HepG2 (cell line): Measurements from ENCODE around the gene ANGPTL2. TPM values are rescaled to one million over a fixed set of nuclear protein-coding genes. Genes with fewer than 3 reads are reported as not detected.

Experiments
- CEBPB ChIP-seq: IDR thresholded peaks from 2 replicates; pipeline ENCODE4 v1.6.1; 2011; ENCODE audit warnings: low read depth, low read length, improper control_type of control experiment, borderline replicate concordance
- HCFC1 ChIP-seq: fragments of 150-350 bp; IDR thresholded peaks from 2 replicates; pipeline ENCODE4 v1.6.1; 2014; ENCODE audit warnings: low read depth, low read length
- MAFF ChIP-seq: IDR thresholded peaks from 2 replicates; pipeline ENCODE4 v1.6.1; 2011; ENCODE audit warnings: low read depth, low read length, improper control_type of control experiment
- POLR2AphosphoS2 ChIP-seq: IDR thresholded peaks from 2 replicates; pipeline ENCODE4 v1.6.1; 2011; ENCODE audit warnings: low read depth, low read length, improper control_type of control experiment
- ZFY ChIP-seq: sonication (generic); formaldehyde crosslinking; IDR thresholded peaks from 2 replicates; pipeline ENCODE4 v1.4.0; 2020; ENCODE audit warnings: missing genetic modification reagents
- ZHX1 ChIP-seq: sonication (generic); formaldehyde crosslinking; IDR thresholded peaks from 2 replicates; pipeline ENCODE4 v1.8.1; 2022; ENCODE audit warnings: low read depth, mild to moderate bottlenecking, missing genetic modification reagents
- ZNF282 ChIP-seq: fragments of 450-650 bp; IDR thresholded peaks from 2 replicates; pipeline ENCODE4 v1.6.1; 2018; ENCODE audit not compliant: partially characterized antibody
- ZNF362 ChIP-seq: sonication (generic); formaldehyde crosslinking; IDR thresholded peaks from 2 replicates; pipeline ENCODE4 v1.4.0; 2020; ENCODE audit warnings: missing genetic modification reagents, mild to moderate bottlenecking, borderline replicate concordance
- polyA plus RNA-seq, 8 experiments: library from polyadenylated mRNA; depleted of rRNA in 3 of 8; stranded (reverse) in 7 of 8; unstranded in 1 of 8; fragments of >200 nt; fragmentation: Illumina TruSeq in 4 of 8; extraction: Trizol in 4 of 8; gene quantifications; 2 replicates each; pipeline versions ENCODE4 v1.2.1 to v1.2.3, GENCODE V29; 2011 to 2016; ENCODE audit warnings: low read depth in 4 of 8, missing spikeins in 1 of 8, mixed read lengths in 1 of 8; ENCODE audit not compliant: insufficient read depth in 1 of 8
- total RNA-seq, 5 experiments: library from RNA; depleted of rRNA; stranded (reverse); fragments of >200 nt; fragmentation: Illumina TruSeq; extraction: Trizol; gene quantifications; 2 replicates each; pipeline ENCODE4 v1.2.3, GENCODE V29; 2016; ENCODE audit warnings: low read depth in 1 of 5
- TF ChIP-seq, protein P1 (sequence below): IDR thresholded peaks from 2 replicates; pipeline ENCODE4 v1.6.1; 2016; ENCODE audit warnings: mild to moderate bottlenecking

ANGPTL2 gene
- total and polyA plus RNA-seq, 2 of the 13 experiments (the other 11 are each of a cell fraction or from before 2014, with no cell fraction given), result 0.91 to 21.0 TPM

GRCh38 chr9:127058011-127058644 lies 64.3 kb downstream of the ANGPTL2 start (continued):
- no peak for TF ChIP-seq ZHX1 (CRISPR knock-in tag)
- no peak for TF ChIP-seq ZNF362
- no peak for TF ChIP-seq CEBPB
- TF ChIP-seq, protein P1, sequence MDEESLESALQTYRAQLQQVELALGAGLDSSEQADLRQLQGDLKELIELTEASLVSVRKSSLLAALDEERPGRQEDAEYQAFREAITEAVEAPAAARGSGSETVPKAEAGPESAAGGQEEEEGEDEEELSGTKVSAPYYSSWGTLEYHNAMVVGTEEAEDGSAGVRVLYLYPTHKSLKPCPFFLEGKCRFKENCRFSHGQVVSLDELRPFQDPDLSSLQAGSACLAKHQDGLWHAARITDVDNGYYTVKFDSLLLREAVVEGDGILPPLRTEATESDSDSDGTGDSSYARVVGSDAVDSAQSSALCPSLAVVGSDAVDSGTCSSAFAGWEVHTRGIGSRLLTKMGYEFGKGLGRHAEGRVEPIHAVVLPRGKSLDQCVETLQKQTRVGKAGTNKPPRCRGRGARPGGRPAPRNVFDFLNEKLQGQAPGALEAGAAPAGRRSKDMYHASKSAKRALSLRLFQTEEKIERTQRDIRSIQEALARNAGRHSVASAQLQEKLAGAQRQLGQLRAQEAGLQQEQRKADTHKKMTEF, result no peak
- no peak for TF ChIP-seq ZFY (CRISPR knock-in tag)
- no peak for TF ChIP-seq ZNF282
- no peak for TF ChIP-seq POLR2AphosphoS2
- TF ChIP-seq MAFF, result no peak
- no peak for TF ChIP-seq HCFC1
